IPS-20b (cell line): ENCODE measurements around the gene C1QTNF3.

Source experiments
- H3K27ac ChIP-seq: one replicate; pipeline ENCODE4 v1.5.1; 2013; ENCODE audit warnings: low read length
- H3K27me3 ChIP-seq: 2 replicates; pipeline ENCODE4 v1.6.1; 2013; ENCODE audit warnings: mild to moderate bottlenecking, low read length, inconsistent platforms; ENCODE audit not compliant: insufficient read depth
- H3K36me3 ChIP-seq: 2 replicates; pipeline ENCODE4 v1.6.1; 2013; ENCODE audit warnings: low read depth, mild to moderate bottlenecking, inconsistent platforms, low read length, moderate library complexity; ENCODE audit not compliant: insufficient read depth
- H3K4me1 ChIP-seq: 2 replicates; pipeline ENCODE4 v1.6.1; 2013; ENCODE audit warnings: mild to moderate bottlenecking, control low read depth, inconsistent platforms, low read length, moderate library complexity; ENCODE audit not compliant: insufficient read depth
- H3K4me3 ChIP-seq: 2 replicates; pipeline ENCODE4 v1.5.1; 2013; ENCODE audit warnings: mild to moderate bottlenecking, low read length, inconsistent platforms
- H3K9ac ChIP-seq: 2 replicates; pipeline ENCODE4 v1.6.1; 2013; ENCODE audit warnings: low read depth, mild to moderate bottlenecking, inconsistent platforms, low read length, moderate library complexity
- H3K9me3 ChIP-seq: 2 replicates; pipeline ENCODE4 v1.6.1; 2013; ENCODE audit warnings: mild to moderate bottlenecking, low read depth, low read length, inconsistent platforms; ENCODE audit not compliant: insufficient read depth

C1QTNF3 gene

GRCh38 chr5:33984671-33985124 lies 58.3 kb downstream of the C1QTNF3 start, which contains the start of gene SLC45A2:
Gene SLC45A2 (minus strand): TSS chr5:33984693. CDS start chr5:33984583, 110 bp downstream.
- H3K36me3 ChIP-seq, result peaks cover 24% of the 10 kb centered on the region
- peaks cover 6% of the 10 kb centered on the region; the same call in 1 of the 2 replicates for H3K4me1 ChIP-seq
- no peaks in the 10 kb centered on the region for H3K27me3 ChIP-seq
- H3K4me3 ChIP-seq, result no peak within 1 kb of the TSS
- no peak within 1 kb of the TSS for H3K9ac ChIP-seq
- peaks cover 8% of the 10 kb centered on the region; the same call in 1 of the 2 replicates for H3K9me3 ChIP-seq
- no peak within 1 kb of the TSS for H3K27ac ChIP-seq

GRCh38 chr5:33984178-33984577 lies 58.8 kb downstream of the C1QTNF3 start:
- Histone ChIP-seq H3K4me1 (peaks cover 11% of the 10 kb centered on the region; the same call in 1 of the 2 replicates), H3K9me3 (peaks cover 8% of the 10 kb centered on the region; the same call in 1 of the 2 replicates), H3K36me3 (peaks cover 21% of the 10 kb centered on the region), H3K27ac (no peak overlapping the region), H3K9ac (no peak overlapping the region), H3K4me3 (no peak overlapping the region), H3K27me3 (no peaks in the 10 kb centered on the region)

DNA sequence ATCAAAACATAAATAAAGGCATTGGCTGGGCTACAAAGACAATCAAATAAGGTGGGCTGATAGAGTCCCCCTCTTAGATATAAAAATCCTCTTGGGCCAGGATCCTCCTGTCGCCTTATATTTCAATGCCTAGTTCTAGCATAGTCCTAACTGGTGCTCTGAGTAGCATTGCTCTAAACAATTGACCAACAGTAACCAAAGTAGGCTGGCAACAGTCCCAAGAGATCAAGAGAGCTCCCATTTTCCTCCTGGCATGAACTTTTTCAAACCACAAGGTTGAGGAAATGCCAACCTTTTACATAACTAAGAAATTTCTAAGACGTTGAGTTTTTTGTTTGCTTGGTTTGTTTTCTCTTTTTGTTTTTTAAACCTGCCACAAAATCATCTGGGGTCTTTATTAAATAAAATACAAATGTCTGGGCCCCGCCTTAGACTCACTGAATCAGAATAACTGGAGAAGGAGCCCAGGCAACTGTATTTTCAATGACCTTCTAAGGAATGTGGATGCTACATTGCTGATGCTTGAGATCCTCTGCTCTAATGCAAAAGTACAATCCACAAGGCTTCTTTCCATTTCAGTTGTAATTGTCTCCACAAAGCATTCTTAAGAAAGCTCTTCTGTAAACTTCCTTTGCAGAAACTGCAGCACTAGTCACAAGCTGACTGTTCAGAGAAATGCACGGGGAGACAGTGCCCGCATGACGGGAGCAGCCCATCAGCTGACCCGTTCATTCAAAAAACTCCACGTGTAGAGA lies 61.4 kb downstream of the C1QTNF3 start:
- peaks cover 8% of the 10 kb centered on the region; the same call in 1 of the 2 replicates for H3K9me3 ChIP-seq
- H3K36me3 ChIP-seq, result no peaks in the 10 kb centered on the region
- no peak overlapping the region for H3K27ac ChIP-seq
- no peaks in the 10 kb centered on the region for H3K27me3 ChIP-seq
- H3K4me1 ChIP-seq, result peaks cover 30% of the 10 kb centered on the region
- no peak overlapping the region for H3K9ac ChIP-seq
- H3K4me3 ChIP-seq, result no peak overlapping the region

GRCh38 chr5:33980030-33980429 lies 63.0 kb downstream of the C1QTNF3 start:
- Histone ChIP-seq H3K36me3 (no peaks in the 10 kb centered on the region), H3K9me3 (peaks cover 1% of the 10 kb centered on the region; the same call in 1 of the 2 replicates), H3K27ac (no peak overlapping the region), H3K4me3 (no peak overlapping the region), H3K27me3 (no peaks in the 10 kb centered on the region), H3K4me1 (peaks cover 30% of the 10 kb centered on the region), H3K9ac (no peak overlapping the region)

DNA sequence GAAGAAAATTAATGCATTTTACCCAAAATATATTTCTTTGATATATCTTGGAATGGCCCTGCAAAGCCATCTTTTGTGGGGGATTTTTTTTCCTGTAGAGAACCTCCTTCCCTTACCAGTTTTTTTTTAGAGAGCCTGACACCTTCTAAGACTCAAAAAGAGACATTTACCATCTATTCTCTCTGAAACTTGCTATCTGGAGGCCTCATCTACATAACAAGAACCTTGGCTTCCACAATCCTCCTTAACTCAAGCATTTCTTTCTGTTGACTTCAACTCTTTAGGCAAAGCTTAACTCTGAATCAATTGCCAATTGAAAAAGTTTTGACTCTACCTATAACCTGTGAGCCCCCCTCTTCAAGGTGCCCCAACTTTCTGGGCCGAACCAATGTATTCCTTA lies 64.7 kb downstream of the C1QTNF3 start:
- H3K4me1 ChIP-seq, result peaks cover 30% of the 10 kb centered on the region
- no peaks in the 10 kb centered on the region for H3K36me3 ChIP-seq
- H3K27me3 ChIP-seq, result no peaks in the 10 kb centered on the region
- no peaks in the 10 kb centered on the region for H3K9me3 ChIP-seq
- no peak overlapping the region for H3K27ac ChIP-seq
- H3K9ac ChIP-seq, result no peak overlapping the region
- H3K4me3 ChIP-seq, result peak overlapping the region; percentile 10; the same call in 1 of the 2 replicates

DNA sequence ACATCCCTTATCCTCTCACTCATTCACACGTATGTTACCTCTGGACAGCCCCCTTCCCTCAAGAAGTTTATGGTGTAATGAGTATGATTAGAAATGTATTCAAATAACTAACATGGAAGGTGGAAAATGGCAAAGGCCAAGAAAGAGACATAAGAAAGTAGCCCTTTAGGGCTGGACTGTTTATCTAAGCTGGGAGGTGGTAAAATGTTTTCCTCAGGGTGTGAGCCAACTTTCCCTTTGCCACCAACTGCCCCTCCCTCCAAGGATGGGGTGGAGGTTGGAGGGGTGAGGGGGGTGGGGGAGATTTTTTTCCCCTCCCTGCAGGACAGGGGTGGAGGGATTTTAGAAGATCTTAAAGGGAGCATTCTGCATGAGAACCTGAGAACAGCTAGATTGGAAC lies 66.7 kb downstream of the C1QTNF3 start:
- Histone ChIP-seq H3K4me3 (no peak overlapping the region), H3K27me3 (no peaks in the 10 kb centered on the region), H3K4me1 (peaks cover 26% of the 10 kb centered on the region), H3K9ac (no peak overlapping the region), H3K9me3 (no peaks in the 10 kb centered on the region), H3K36me3 (no peaks in the 10 kb centered on the region), H3K27ac (no peak overlapping the region)

DNA sequence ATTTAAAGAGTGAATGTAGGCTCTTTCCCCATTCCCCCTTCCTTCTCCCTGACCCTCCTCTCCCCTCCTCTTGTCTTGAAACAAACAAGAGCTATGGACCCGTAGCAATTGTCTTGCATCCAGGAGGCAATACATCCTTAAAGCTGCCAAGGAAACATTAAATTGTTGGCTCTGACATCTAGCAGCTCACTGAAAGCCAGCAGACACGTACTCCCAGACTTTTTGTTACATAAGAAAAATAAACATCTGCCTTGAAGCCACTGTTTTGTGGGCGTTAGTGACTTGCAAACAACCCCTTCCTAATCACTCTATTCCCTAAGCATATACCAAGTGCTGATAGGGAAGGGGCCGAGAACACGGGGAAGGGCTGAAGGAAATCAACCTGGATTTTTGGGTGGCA lies 67.2 kb downstream of the C1QTNF3 start:
- no peak overlapping the region for H3K4me3 ChIP-seq
- H3K27me3 ChIP-seq, result no peaks in the 10 kb centered on the region
- peaks cover 26% of the 10 kb centered on the region for H3K4me1 ChIP-seq
- H3K36me3 ChIP-seq, result no peaks in the 10 kb centered on the region
- H3K9ac ChIP-seq, result no peak overlapping the region
- no peak overlapping the region for H3K27ac ChIP-seq
- H3K9me3 ChIP-seq, result no peaks in the 10 kb centered on the region

DNA sequence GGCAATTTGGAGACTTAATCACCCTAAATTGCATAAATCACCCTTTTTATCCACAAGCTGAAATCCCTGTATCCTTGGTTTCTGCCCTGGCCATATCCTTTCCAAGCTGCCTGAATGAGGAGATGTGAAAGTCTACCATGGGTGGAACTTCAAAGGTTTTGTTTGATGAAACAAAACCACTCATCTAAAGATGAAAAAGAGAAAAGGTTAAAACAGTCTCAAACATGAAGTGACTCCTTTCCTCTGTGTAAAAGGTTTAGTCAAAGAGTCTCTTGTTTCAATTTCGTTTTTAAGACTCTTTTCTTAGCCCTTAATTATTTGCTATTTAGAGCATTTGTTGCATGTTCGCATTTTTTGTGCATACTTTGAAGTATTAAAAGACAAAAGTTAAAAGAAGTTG lies 69.7 kb downstream of the C1QTNF3 start:
- no peaks in the 10 kb centered on the region for H3K36me3 ChIP-seq
- no peak overlapping the region for H3K4me3 ChIP-seq

GRCh38 chr5:33969572-33970452 lies 73.2 kb downstream of the C1QTNF3 start:
- H3K9ac ChIP-seq, result no peak overlapping the region
- no peak overlapping the region for H3K4me3 ChIP-seq
- no peaks in the 10 kb centered on the region for H3K9me3 ChIP-seq
- no peak overlapping the region for H3K27ac ChIP-seq
- H3K27me3 ChIP-seq, result no peaks in the 10 kb centered on the region
- no peaks in the 10 kb centered on the region for H3K36me3 ChIP-seq
- H3K4me1 ChIP-seq, result no peaks in the 10 kb centered on the region

More for the DNA sequence above, 69.7 kb downstream of the C1QTNF3 start:
- no peaks in the 10 kb centered on the region for H3K27me3 ChIP-seq
- no peak overlapping the region for H3K9ac ChIP-seq
- no peak overlapping the region for H3K27ac ChIP-seq
- H3K9me3 ChIP-seq, result no peaks in the 10 kb centered on the region
- peaks cover 11% of the 10 kb centered on the region for H3K4me1 ChIP-seq

DNA sequence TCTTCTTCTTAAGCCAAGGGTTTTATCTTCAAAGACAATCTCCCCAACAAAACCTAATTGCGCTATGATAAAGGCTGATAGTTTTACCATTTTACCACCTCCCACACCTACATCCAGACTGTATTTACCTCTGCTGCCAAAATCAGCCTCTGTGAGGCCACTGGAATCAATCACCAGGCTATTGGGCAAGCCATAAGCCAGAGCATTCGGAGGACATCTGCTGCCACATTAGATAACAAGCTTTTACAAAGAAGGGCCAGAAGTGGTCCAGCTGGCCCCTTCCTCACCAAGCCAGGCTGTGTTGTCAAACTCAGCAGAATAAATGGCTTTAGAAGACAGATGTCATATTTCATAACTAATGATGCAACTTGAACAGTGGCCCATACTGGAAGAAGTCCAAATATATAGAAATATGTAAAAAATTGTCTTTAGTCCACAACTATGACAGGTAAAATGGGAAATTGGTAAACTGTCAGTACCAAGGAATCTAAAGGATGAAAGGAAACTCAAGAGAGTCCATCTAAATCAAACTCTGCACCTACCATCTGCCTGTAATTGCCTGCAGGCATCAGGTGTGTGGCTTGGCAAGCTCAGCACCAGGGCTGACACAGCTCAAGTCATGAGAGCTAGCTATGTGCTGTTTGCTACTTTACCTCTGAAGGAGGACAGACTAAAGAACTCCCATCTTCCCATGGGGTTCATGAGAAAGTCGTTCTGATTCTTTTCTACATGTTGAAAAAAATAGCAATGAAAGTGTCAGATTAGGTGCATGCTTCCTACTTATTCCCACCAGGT lies 74.6 kb downstream of the C1QTNF3 start:
- Histone ChIP-seq H3K27ac (no peak overlapping the region), H3K4me3 (no peak overlapping the region), H3K9me3 (no peaks in the 10 kb centered on the region), H3K9ac (no peak overlapping the region), H3K27me3 (no peaks in the 10 kb centered on the region), H3K4me1 (no peaks in the 10 kb centered on the region), H3K36me3 (no peaks in the 10 kb centered on the region)
